GM12878 (cell line): ENCODE measurements around the gene PPIF. TPM values are rescaled to one million over a fixed set of nuclear protein-coding genes. Genes with fewer than 3 reads are reported as not detected.

Experiments
- ATAC-seq: fragments of 200-7000 bp; cut with Tn5 transposase; 3 replicates; pipeline ENCODE4 v1.9.1; 2020; ENCODE audit warnings: mild to moderate bottlenecking, moderate library complexity
- BruUV-seq: library from RNA; stranded (reverse); fragments of 400-500 nt; replicated peaks from 2 replicates; lab custom pipeline; 2021; lab: Mats Ljungman, UMichigan
- CTCF ChIA-PET: fragments of 300-600 bp; sonication (Branson Sonifier 250); formaldehyde crosslinking; extraction: SDS; loops from one replicate; lab custom pipeline; 2021; ENCODE audit warnings: inconsistent platforms; lab: Yijun Ruan, JAX
- POLR2A ChIA-PET: fragments of 350-600 bp; formaldehyde crosslinking; extraction: SDS; loops from one replicate; lab custom pipeline; 2021; ENCODE audit warnings: inconsistent platforms; lab: Charles Lee
- RAD21 ChIA-PET: fragments of 300-600 bp; sonication (Branson Sonifier 250); formaldehyde crosslinking; loops from one replicate; lab custom pipeline; 2023; ENCODE audit warnings: antibody characterized with exemption; ENCODE audit not compliant: unreplicated experiment; lab: Charles Lee
- SMC1A ChIA-PET: fragments of 300-600 bp; sonication (Branson Sonifier 250); formaldehyde crosslinking; loops from one replicate; lab custom pipeline; 2023; ENCODE audit not compliant: unreplicated experiment, uncharacterized antibody; lab: Charles Lee
- DNase-seq: peaks from one replicate; pipeline ENCODE4 v3.0.0-alpha.2; 2011; ENCODE audit warnings: low read depth, low spot score
- FAIRE-seq: peaks from 3 replicates; lab custom pipeline; 2011; peaks lifted over from hg19 to GRCh38; lab: Jason Lieb, UNC
- H2AFZ ChIP-seq: 2 replicates; pipeline ENCODE4 v1.6.0; 2011; ENCODE audit warnings: low read depth, low read length, control low read depth; ENCODE audit not compliant: control insufficient read depth
- H3K27ac ChIP-seq: 2 replicates; pipeline ENCODE4 v1.5.1; 2011; ENCODE audit warnings: control low read depth; ENCODE audit not compliant: control insufficient read depth, insufficient read depth
- H3K27me3 ChIP-seq, 2 experiments: replicated peaks in 1 of 2; 2 replicates each; pipeline versions ENCODE4 v1.6.0 to v1.6.1; 2011; ENCODE audit warnings: low read length in 1 of 2; ENCODE audit not compliant: control insufficient read depth in 2 of 2, insufficient read depth in 2 of 2
- H3K36me3 ChIP-seq, 2 experiments: 2 replicates each; pipeline ENCODE4 v1.5.1; 2011; ENCODE audit warnings: low read length in 1 of 2; ENCODE audit not compliant: control insufficient read depth in 2 of 2, insufficient read depth in 2 of 2
- H3K4me1 ChIP-seq: 2 replicates; pipeline ENCODE4 v1.6.1; 2011; ENCODE audit warnings: mild to moderate bottlenecking, low read length, moderate library complexity, mixed read lengths; ENCODE audit not compliant: control insufficient read depth, insufficient read depth
- H3K4me2 ChIP-seq: 2 replicates; pipeline ENCODE4 v1.6.0; 2011; ENCODE audit warnings: control low read depth; ENCODE audit not compliant: control insufficient read depth, insufficient read depth
- H3K4me3 ChIP-seq: fragments of 200-600 bp; sonication (generic); 2 replicates; pipeline ENCODE4 v1.5.1; 2016
- H3K79me2 ChIP-seq: 2 replicates; pipeline ENCODE4 v1.6.0; 2011; ENCODE audit warnings: low read length; ENCODE audit not compliant: control insufficient read depth, insufficient read depth
- H3K9ac ChIP-seq: 2 replicates; pipeline ENCODE4 v1.8.0; 2011; ENCODE audit warnings: low read length, control low read depth, mixed read lengths; ENCODE audit not compliant: control insufficient read depth, insufficient read depth
- H3K9me3 ChIP-seq: replicated peaks from 3 replicates; pipeline ENCODE4 v1.5.1; 2011; ENCODE audit warnings: mild to moderate bottlenecking, low read length; ENCODE audit not compliant: control insufficient read depth, insufficient read depth
- H4K20me1 ChIP-seq: 2 replicates; pipeline ENCODE4 v1.6.0; 2011; ENCODE audit not compliant: control insufficient read depth, insufficient read depth
- CREM ChIP-seq: IDR thresholded peaks from 2 replicates; pipeline ENCODE4 v1.6.1; 2014; ENCODE audit warnings: antibody characterized with exemption, low read depth
- NR2F1 ChIP-seq: fragments of 450-650 bp; conservative IDR thresholded peaks from 2 replicates; pipeline ENCODE4 v1.6.1; 2017; ENCODE audit warnings: mild to moderate bottlenecking
- WGBS: methylation state at CpG from one replicate; pipeline ENCODE4 v1.1.6; 2016; ENCODE audit warnings: low lambda C conversion rate; ENCODE audit not compliant: insufficient replicate concordance, insufficient coverage; ENCODE audit errors: missing lambda C conversion rate; 5-methylcytosine and 5-hydroxymethylcytosine counted together
- in situ Hi-C: fragments of 300-500 bp; cut with MboI; formaldehyde crosslinking; loops from 9 replicates; pipeline ENCODE4 v1.14.3; 2018; ENCODE audit warnings: mixed read lengths
- intact Hi-C: fragments of 100-400 bp; cut with micrococcal nuclease; formaldehyde crosslinking; loops from one replicate; pipeline ENCODE4 v1.14.2; 2022; ENCODE audit not compliant: unreplicated experiment
- polyA plus RNA-seq, 11 experiments: library from polyadenylated mRNA; depleted of rRNA in 4 of 11; unstranded in 6 of 11; stranded (reverse) in 5 of 11; fragments of >200 nt; fragmentation: Nextera tagmentation in 4 of 11; fragmentation: Illumina TruSeq in 1 of 11; extraction: Ambion mirVana in 4 of 11; extraction: Trizol in 1 of 11; gene quantifications; 1 replicate in 1 of 11; 2 replicates in 10 of 11; pipeline versions ENCODE4 v1.2.1 to v1.2.3, GENCODE V29; 2011 to 2016; ENCODE audit warnings: inconsistent platforms in 2 of 11, missing spikeins in 2 of 11, low read depth in 1 of 11
- total RNA-seq, 4 experiments: library from RNA; depleted of rRNA in 3 of 4; stranded (reverse); fragments of >200 nt in 3 of 4; fragmentation: Illumina TruSeq in 1 of 4; extraction: Trizol in 1 of 4; gene quantifications; 2 replicates each; pipeline versions ENCODE4 v1.2.1 to v1.2.3, GENCODE V29; 2013 to 2021
- TF ChIP-seq, protein P1 (sequence below): IDR thresholded peaks from 2 replicates; pipeline ENCODE4 v1.6.1; 2012; ENCODE audit warnings: low read depth, low read length, improper control_type of control experiment
- TF ChIP-seq, protein P2 (sequence below): fragments of 450-650 bp; IDR thresholded peaks from 2 replicates; pipeline ENCODE4 v1.6.1; 2017; ENCODE audit warnings: mild to moderate bottlenecking, low read depth, inconsistent platforms; ENCODE audit not compliant: poor library complexity, severe bottlenecking
- TF ChIP-seq, protein P3 (sequence below): fragments of 450-650 bp; IDR thresholded peaks from 2 replicates; pipeline ENCODE4 v1.6.1; 2017; ENCODE audit warnings: mild to moderate bottlenecking, moderate library complexity

Gene PPIF
- total and polyA plus RNA-seq, 10 of the 15 experiments (the other 5 are each of a cell fraction or from before 2014, with no cell fraction given) = 28.8 to 180 (median 128) TPM

DNA sequence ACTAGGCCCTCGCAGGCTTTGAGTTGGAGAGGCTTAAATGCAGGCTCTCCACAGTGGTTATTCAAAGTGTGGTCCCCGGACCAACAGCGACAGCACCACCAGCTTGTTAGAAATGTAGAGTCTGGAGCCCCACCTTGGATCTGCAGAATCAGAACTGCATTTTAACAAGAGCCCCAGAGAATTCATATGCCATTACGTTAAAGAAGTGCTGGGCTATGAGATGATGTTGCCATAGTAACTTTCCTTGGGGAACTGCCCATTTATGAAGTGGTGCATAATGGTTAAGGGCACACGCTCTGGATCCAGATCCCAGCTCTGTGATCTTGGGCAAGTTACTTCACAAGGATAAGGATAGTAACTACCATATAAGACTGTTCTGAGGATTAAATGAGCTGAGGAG, 49.3 kb downstream of the PPIF start:
- no peaks in the 10 kb centered on the region for H3K4me1 ChIP-seq
- ChIA-PET CTCF (interaction anchor here (0.9 to 2.6 kb wide), 4 partner anchors 9 to 77 kb away, joined by 3 to 7 read pairs (median 4); no protein-coding TSS in a partner anchor), POLR2A (no interaction called here), RAD21 (interaction anchor here (1.1 kb wide), 1 partner anchor 22 kb away, joined by 3 read pairs; no protein-coding TSS in a partner anchor), SMC1A (interaction anchor here (1.3 kb wide), 1 partner anchor 81 kb away, joined by 4 read pairs; no protein-coding TSS in a partner anchor)
- no peak overlapping the region for H2AFZ ChIP-seq
- in situ Hi-C loops (no loop called here), intact Hi-C loops (no loop called here)
- no peak for DNase-seq
- FAIRE-seq = no peak
- BruUV-seq = no TSS peak
- H3K79me2 ChIP-seq = no peaks in the 10 kb centered on the region
- no peak for TF ChIP-seq CREM
- TF ChIP-seq, protein P1, sequence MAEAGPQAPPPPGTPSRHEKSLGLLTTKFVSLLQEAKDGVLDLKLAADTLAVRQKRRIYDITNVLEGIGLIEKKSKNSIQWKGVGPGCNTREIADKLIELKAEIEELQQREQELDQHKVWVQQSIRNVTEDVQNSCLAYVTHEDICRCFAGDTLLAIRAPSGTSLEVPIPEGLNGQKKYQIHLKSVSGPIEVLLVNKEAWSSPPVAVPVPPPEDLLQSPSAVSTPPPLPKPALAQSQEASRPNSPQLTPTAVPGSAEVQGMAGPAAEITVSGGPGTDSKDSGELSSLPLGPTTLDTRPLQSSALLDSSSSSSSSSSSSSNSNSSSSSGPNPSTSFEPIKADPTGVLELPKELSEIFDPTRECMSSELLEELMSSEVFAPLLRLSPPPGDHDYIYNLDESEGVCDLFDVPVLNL = no peak
- TF ChIP-seq, protein P2, sequence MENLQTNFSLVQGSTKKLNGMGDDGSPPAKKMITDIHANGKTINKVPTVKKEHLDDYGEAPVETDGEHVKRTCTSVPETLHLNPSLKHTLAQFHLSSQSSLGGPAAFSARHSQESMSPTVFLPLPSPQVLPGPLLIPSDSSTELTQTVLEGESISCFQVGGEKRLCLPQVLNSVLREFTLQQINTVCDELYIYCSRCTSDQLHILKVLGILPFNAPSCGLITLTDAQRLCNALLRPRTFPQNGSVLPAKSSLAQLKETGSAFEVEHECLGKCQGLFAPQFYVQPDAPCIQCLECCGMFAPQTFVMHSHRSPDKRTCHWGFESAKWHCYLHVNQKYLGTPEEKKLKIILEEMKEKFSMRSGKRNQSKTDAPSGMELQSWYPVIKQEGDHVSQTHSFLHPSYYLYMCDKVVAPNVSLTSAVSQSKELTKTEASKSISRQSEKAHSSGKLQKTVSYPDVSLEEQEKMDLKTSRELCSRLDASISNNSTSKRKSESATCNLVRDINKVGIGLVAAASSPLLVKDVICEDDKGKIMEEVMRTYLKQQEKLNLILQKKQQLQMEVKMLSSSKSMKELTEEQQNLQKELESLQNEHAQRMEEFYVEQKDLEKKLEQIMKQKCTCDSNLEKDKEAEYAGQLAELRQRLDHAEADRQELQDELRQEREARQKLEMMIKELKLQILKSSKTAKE = no peak
- TF ChIP-seq, protein P3, sequence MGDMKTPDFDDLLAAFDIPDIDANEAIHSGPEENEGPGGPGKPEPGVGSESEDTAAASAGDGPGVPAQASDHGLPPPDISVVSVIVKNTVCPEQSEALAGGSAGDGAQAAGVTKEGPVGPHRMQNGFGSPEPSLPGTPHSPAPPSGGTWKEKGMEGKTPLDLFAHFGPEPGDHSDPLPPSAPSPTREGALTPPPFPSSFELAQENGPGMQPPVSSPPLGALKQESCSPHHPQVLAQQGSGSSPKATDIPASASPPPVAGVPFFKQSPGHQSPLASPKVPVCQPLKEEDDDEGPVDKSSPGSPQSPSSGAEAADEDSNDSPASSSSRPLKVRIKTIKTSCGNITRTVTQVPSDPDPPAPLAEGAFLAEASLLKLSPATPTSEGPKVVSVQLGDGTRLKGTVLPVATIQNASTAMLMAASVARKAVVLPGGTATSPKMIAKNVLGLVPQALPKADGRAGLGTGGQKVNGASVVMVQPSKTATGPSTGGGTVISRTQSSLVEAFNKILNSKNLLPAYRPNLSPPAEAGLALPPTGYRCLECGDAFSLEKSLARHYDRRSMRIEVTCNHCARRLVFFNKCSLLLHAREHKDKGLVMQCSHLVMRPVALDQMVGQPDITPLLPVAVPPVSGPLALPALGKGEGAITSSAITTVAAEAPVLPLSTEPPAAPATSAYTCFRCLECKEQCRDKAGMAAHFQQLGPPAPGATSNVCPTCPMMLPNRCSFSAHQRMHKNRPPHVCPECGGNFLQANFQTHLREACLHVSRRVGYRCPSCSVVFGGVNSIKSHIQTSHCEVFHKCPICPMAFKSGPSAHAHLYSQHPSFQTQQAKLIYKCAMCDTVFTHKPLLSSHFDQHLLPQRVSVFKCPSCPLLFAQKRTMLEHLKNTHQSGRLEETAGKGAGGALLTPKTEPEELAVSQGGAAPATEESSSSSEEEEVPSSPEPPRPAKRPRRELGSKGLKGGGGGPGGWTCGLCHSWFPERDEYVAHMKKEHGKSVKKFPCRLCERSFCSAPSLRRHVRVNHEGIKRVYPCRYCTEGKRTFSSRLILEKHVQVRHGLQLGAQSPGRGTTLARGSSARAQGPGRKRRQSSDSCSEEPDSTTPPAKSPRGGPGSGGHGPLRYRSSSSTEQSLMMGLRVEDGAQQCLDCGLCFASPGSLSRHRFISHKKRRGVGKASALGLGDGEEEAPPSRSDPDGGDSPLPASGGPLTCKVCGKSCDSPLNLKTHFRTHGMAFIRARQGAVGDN = no peak
- TF ChIP-seq NR2F1 = no peak
- ATAC-seq = no peak
- H3K9ac ChIP-seq = no peak overlapping the region
- H3K4me3 ChIP-seq = no peak overlapping the region
- H3K4me2 ChIP-seq = no peak overlapping the region
- H4K20me1 ChIP-seq = no peaks in the 10 kb centered on the region
- no peak overlapping the region for H3K27ac ChIP-seq
- H3K27me3 ChIP-seq = no peaks in the 10 kb centered on the region; a peak in 2 of 4 replicates
- H3K36me3 ChIP-seq = no peaks in the 10 kb centered on the region
- H3K9me3 ChIP-seq = no peaks in the 10 kb centered on the region
- WGBS = 40% methylated on average over 5 of the region's 5 CpGs
